Keratinocyte (primary cell): ENCODE data around the gene ANKRD55. TPM values are rescaled to one million over a fixed set of nuclear protein-coding genes. Genes with fewer than 3 reads are reported as not detected.

Experiments
- DNase-seq: peaks from one replicate; pipeline ENCODE4 v3.0.0-alpha.2; 2011; ENCODE audit warnings: low read depth, missing footprints, low spot score
- FAIRE-seq: peaks from 2 replicates; lab custom pipeline; 2011; peaks lifted over from hg19 to GRCh38; lab: Jason Lieb, UNC
- H2AFZ ChIP-seq: 2 replicates; pipeline ENCODE4 v1.6.0; 2012; ENCODE audit warnings: low read length, control low read depth, inconsistent platforms; ENCODE audit not compliant: control insufficient read depth
- H3K27ac ChIP-seq: 2 replicates; pipeline ENCODE4 v1.5.1; 2011; ENCODE audit warnings: low read length; ENCODE audit not compliant: control insufficient read depth, insufficient read depth
- H3K27me3 ChIP-seq: 3 replicates; pipeline ENCODE4 v1.6.0; 2011; ENCODE audit warnings: low read length; ENCODE audit not compliant: control insufficient read depth, insufficient read depth; ENCODE audit errors: extremely low read depth
- H3K36me3 ChIP-seq, 2 experiments: 2 replicates in 1 of 2; 3 replicates in 1 of 2; pipeline ENCODE4 v1.5.1; 2011; ENCODE audit warnings: low read length in 2 of 2, mild to moderate bottlenecking in 1 of 2; ENCODE audit not compliant: control insufficient read depth in 2 of 2, insufficient read depth in 2 of 2; ENCODE audit errors: extremely low read depth in 1 of 2
- H3K4me1 ChIP-seq: 3 replicates; pipeline ENCODE4 v1.5.1; 2011; ENCODE audit warnings: low read length; ENCODE audit not compliant: control insufficient read depth, insufficient read depth; ENCODE audit errors: extremely low read depth
- H3K4me2 ChIP-seq: 3 replicates; pipeline ENCODE4 v1.6.0; 2011; ENCODE audit warnings: low read depth, low read length; ENCODE audit not compliant: control insufficient read depth, insufficient read depth; ENCODE audit errors: extremely low read depth
- H3K4me3 ChIP-seq, 3 experiments: fragments of 200-600 bp in 1 of 3; sonication (generic) in 1 of 3; 2 replicates in 2 of 3; 3 replicates in 1 of 3; pipeline ENCODE4 v1.5.1; 2011 to 2016; ENCODE audit warnings: low read length in 3 of 3, mild to moderate bottlenecking in 3 of 3, control low read depth in 2 of 3, inconsistent platforms in 1 of 3, low read depth in 1 of 3, mixed read lengths in 1 of 3, mixed run types in 1 of 3, moderate library complexity in 1 of 3; ENCODE audit not compliant: control insufficient read depth in 2 of 3, insufficient read depth in 2 of 3; ENCODE audit errors: extremely low read depth in 1 of 3
- H3K79me2 ChIP-seq: 2 replicates; pipeline ENCODE4 v1.6.0; 2012; ENCODE audit warnings: low read length; ENCODE audit not compliant: control insufficient read depth, insufficient read depth
- H3K9ac ChIP-seq: 3 replicates; pipeline ENCODE4 v1.6.0; 2011; ENCODE audit warnings: low read length; ENCODE audit not compliant: control insufficient read depth, insufficient read depth; ENCODE audit errors: extremely low read depth
- H3K9me1 ChIP-seq: 3 replicates; pipeline ENCODE4 v1.6.0; 2011; ENCODE audit warnings: low read length; ENCODE audit not compliant: control insufficient read depth, insufficient read depth; ENCODE audit errors: extremely low read depth
- H3K9me3 ChIP-seq: 2 replicates; pipeline ENCODE4 v1.5.1; 2012; ENCODE audit warnings: low read depth, low read length; ENCODE audit not compliant: control insufficient read depth
- H4K20me1 ChIP-seq: 3 replicates; pipeline ENCODE4 v1.6.0; 2011; ENCODE audit warnings: low read length; ENCODE audit not compliant: control insufficient read depth, insufficient read depth; ENCODE audit errors: extremely low read depth
- CTCF ChIP-seq, 3 experiments: IDR thresholded peaks in 1 of 3; conservative IDR thresholded peaks in 1 of 3; optimal IDR thresholded peaks in 1 of 3; 2 replicates in 2 of 3; 3 replicates in 1 of 3; pipeline versions ENCODE3 to v1.5.1; 2011; ENCODE audit warnings: low read length in 3 of 3, mild to moderate bottlenecking in 3 of 3, moderate library complexity in 2 of 3, control low read depth in 1 of 3, inconsistent platforms in 1 of 3; ENCODE audit not compliant: insufficient read depth in 2 of 3; ENCODE audit errors: extremely low read depth in 1 of 3
- EZH2 ChIP-seq: IDR thresholded peaks from one replicate; pipeline ENCODE4 v1.6.1; 2012; ENCODE audit warnings: inconsistent platforms, mild to moderate bottlenecking, low read length, moderate library complexity
- dilution Hi-C: fragments of 300-500 bp; cut with MboI; formaldehyde crosslinking; loops from one replicate; pipeline ENCODE4 v1.7.0; 2020; ENCODE audit warnings: low sequenced_read_pairs; ENCODE audit not compliant: extremely low pct_ligation_motif_present
- polyA plus RNA-seq, 5 experiments: library from polyadenylated mRNA; depleted of rRNA in 3 of 5; stranded (reverse) in 3 of 5; stranded (forward) in 1 of 5; unstranded in 1 of 5; fragments of >200 nt; gene quantifications; 1 replicate in 1 of 5; 2 replicates in 3 of 5; 3 replicates in 1 of 5; pipeline versions ENCODE4 v1.2.1 to v1.2.3, GENCODE V29; 2011 to 2012; ENCODE audit warnings: missing spikeins in 2 of 5, low read depth in 1 of 5, low replicate concordance in 1 of 5

ANKRD55 gene
- polyA plus RNA-seq, 1 donor (not counting 4 experiments of a cell fraction or from before 2014, with no cell fraction given): not detected

GRCh38 chr5:56060276-56061110 lies 172.6 kb downstream of the ANKRD55 start:
- Histone ChIP-seq H3K27ac (no peak overlapping the region), H4K20me1 (no peaks in the 10 kb centered on the region), H2AFZ (no peak overlapping the region), H3K4me2 (no peak overlapping the region), H3K79me2 (no peaks in the 10 kb centered on the region), H3K9me3 (no peaks in the 10 kb centered on the region), H3K9ac (no peak overlapping the region), H3K4me1 (no peaks in the 10 kb centered on the region), H3K27me3 (peaks cover 26% of the 10 kb centered on the region), H3K9me1 (no peaks in the 10 kb centered on the region), H3K36me3 (no peaks in the 10 kb centered on the region), H3K4me3 (no peak overlapping the region)
- no peak for FAIRE-seq
- no peak for DNase-seq
- dilution Hi-C loops: no loop called here
- TF ChIP-seq EZH2 (no peak), CTCF (optimal IDR thresholded peaks at IDR 0.05 in 1 of 3, IDR thresholded peaks at IDR 0.05 in 1 of 3, conservative IDR thresholded peaks at IDR 0.05 in 1 of 3; ENCODE audit: extremely low read depth in 1 of 3, insufficient read depth in 2 of 3, low read length in 3 of 3) (no peak)

DNA sequence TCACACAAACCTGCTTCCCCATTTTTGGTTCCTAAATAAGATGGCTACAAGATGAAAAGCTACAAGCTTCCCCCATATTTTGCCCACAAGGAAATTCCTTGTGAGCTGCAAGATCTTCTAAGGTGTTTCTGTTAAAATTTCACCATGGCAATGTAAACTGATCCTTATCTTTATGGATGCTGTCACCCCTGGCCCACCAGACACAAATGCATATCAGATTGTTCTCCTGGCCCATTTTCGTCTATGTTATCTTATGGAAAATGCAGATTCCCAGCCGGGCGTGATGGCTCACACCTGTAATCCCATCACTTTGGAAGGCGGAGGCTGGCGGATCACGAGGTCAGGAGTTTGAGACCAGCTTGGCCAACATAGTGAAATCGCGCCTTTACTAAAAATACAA lies 173.3 kb downstream of the ANKRD55 start:
- H3K9me1 ChIP-seq: no peaks in the 10 kb centered on the region
- no peak overlapping the region for H3K9ac ChIP-seq
- H4K20me1 ChIP-seq: no peaks in the 10 kb centered on the region
- no peak overlapping the region for H3K4me2 ChIP-seq
- TF ChIP-seq CTCF (optimal IDR thresholded peaks at IDR 0.05 in 1 of 3, IDR thresholded peaks at IDR 0.05 in 1 of 3, conservative IDR thresholded peaks at IDR 0.05 in 1 of 3; ENCODE audit: extremely low read depth in 1 of 3, insufficient read depth in 2 of 3, low read length in 3 of 3) (no peak), EZH2 (no peak)
- H3K4me1 ChIP-seq: no peaks in the 10 kb centered on the region
- dilution Hi-C loops: no loop called here
- H2AFZ ChIP-seq: no peak overlapping the region
- no peak overlapping the region for H3K27ac ChIP-seq
- H3K27me3 ChIP-seq: peaks cover 27% of the 10 kb centered on the region
- H3K36me3 ChIP-seq: no peaks in the 10 kb centered on the region
- FAIRE-seq (no peak), DNase-seq (no peak)
- H3K79me2 ChIP-seq: no peaks in the 10 kb centered on the region
- no peaks in the 10 kb centered on the region for H3K9me3 ChIP-seq
- no peak overlapping the region for H3K4me3 ChIP-seq
